GM23338 (cell line): Measurements from ENCODE around the gene STXBP5. TPM values are rescaled to one million over a fixed set of nuclear protein-coding genes. Genes with fewer than 3 reads are reported as not detected.

Experiments
- ATAC-seq: fragments of 200-7000 bp; cut with Tn5 transposase; 3 replicates; pipeline ENCODE4 v1.9.1; 2020
- DNase-seq: peaks from one replicate; pipeline ENCODE4 v3.0.0-alpha.2; 2015; ENCODE audit warnings: low spot score
- H2AFZ ChIP-seq: fragments of 200-600 bp; sonication (generic); 2 replicates; pipeline ENCODE4 v1.8.0; 2016; ENCODE audit warnings: antibody characterized with exemption, mild to moderate bottlenecking, moderate library complexity
- H3F3A ChIP-seq: fragments of 200-600 bp; sonication (generic); replicated peaks from 2 replicates; pipeline ENCODE4 v1.8.0; 2017; ENCODE audit warnings: antibody characterized with exemption, mixed run types, low read depth
- H3K27ac ChIP-seq: fragments of 200-600 bp; sonication (generic); 2 replicates; pipeline ENCODE4 v1.6.1; 2016; ENCODE audit warnings: low read depth
- H3K27me3 ChIP-seq: fragments of 200-600 bp; sonication (generic); 2 replicates; pipeline ENCODE4 v1.8.0; 2016; ENCODE audit warnings: mild to moderate bottlenecking, mixed run types, moderate library complexity; ENCODE audit not compliant: insufficient read depth
- H3K36me3 ChIP-seq: fragments of 200-600 bp; sonication (generic); 2 replicates; pipeline ENCODE4 v1.8.0; 2016; ENCODE audit warnings: mild to moderate bottlenecking; ENCODE audit not compliant: insufficient read depth
- H3K4me1 ChIP-seq: fragments of 200-600 bp; sonication (generic); 2 replicates; pipeline ENCODE4 v1.8.0; 2016; ENCODE audit warnings: mild to moderate bottlenecking, moderate library complexity; ENCODE audit not compliant: insufficient read depth
- H3K4me2 ChIP-seq: fragments of 200-600 bp; sonication (generic); 2 replicates; pipeline ENCODE4 v1.7.1; 2017; ENCODE audit warnings: mixed run types
- H3K4me3 ChIP-seq: fragments of 200-600 bp; sonication (generic); 2 replicates; pipeline ENCODE4 v1.6.1; 2016; ENCODE audit warnings: mixed run types
- H3K79me2 ChIP-seq: fragments of 200-600 bp; sonication (generic); replicated peaks from 2 replicates; pipeline ENCODE4 v1.8.0; 2017; ENCODE audit warnings: mild to moderate bottlenecking; ENCODE audit not compliant: insufficient read depth
- H3K9me2 ChIP-seq: fragments of 200-600 bp; sonication (generic); 2 replicates; pipeline ENCODE4 v1.8.0; 2017; ENCODE audit not compliant: insufficient read depth
- H4K20me1 ChIP-seq: fragments of 200-600 bp; sonication (generic); replicated peaks from 2 replicates; pipeline ENCODE4 v1.8.0; 2017; ENCODE audit warnings: mild to moderate bottlenecking; ENCODE audit not compliant: insufficient read depth
- H3K27ac Mint-ChIP-seq: 2 replicates; pipeline ENCODE4 v1.8.0; 2020; ENCODE audit warnings: inconsistent platforms, mild to moderate bottlenecking, moderate library complexity, mixed read lengths
- H3K27me3 Mint-ChIP-seq: 3 replicates; pipeline ENCODE4 v1.8.0; 2022; ENCODE audit warnings: low read depth, mild to moderate bottlenecking, moderate library complexity, mixed read lengths, inconsistent platforms; ENCODE audit not compliant: insufficient read depth, poor library complexity
- H3K36me3 Mint-ChIP-seq: 3 replicates; pipeline ENCODE4 v1.8.0; 2021; ENCODE audit warnings: low read depth, mild to moderate bottlenecking, inconsistent platforms, moderate library complexity, mixed read lengths
- H3K4me1 Mint-ChIP-seq: 3 replicates; pipeline ENCODE4 v1.8.0; 2020; ENCODE audit warnings: mild to moderate bottlenecking, inconsistent platforms, mixed read lengths
- H3K4me3 Mint-ChIP-seq: 3 replicates; pipeline ENCODE4 v1.8.0; 2021; ENCODE audit warnings: moderate library complexity, mild to moderate bottlenecking, inconsistent platforms, mixed read lengths
- H3K9me3 Mint-ChIP-seq: 3 replicates; pipeline ENCODE4 v1.8.0; 2020; ENCODE audit warnings: moderate library complexity, mild to moderate bottlenecking, inconsistent platforms, mixed read lengths
- CREB1 ChIP-seq: fragments of 250-450 bp; sonication (Bioruptor Pico); IDR thresholded peaks from 2 replicates; pipeline ENCODE4 v1.5.0; 2020; ENCODE audit warnings: low read depth, mild to moderate bottlenecking, moderate library complexity
- ETS1 ChIP-seq: IDR thresholded peaks from 2 replicates; pipeline ENCODE4 v1.6.1; 2016; ENCODE audit warnings: antibody characterized with exemption
- EZH2 ChIP-seq: fragments of 200-600 bp; sonication (generic); IDR thresholded peaks from one replicate; pipeline ENCODE4 v1.8.0; 2017; ENCODE audit warnings: antibody characterized with exemption, mild to moderate bottlenecking, low read depth; ENCODE audit not compliant: unreplicated experiment
- EZH2phosphoT487 ChIP-seq: fragments of 200-600 bp; sonication (generic); IDR thresholded peaks from one replicate; pipeline ENCODE4 v1.8.1; 2018; ENCODE audit warnings: antibody characterized with exemption; ENCODE audit not compliant: unreplicated experiment
- JUNB ChIP-seq: IDR thresholded peaks from one replicate; pipeline ENCODE4 v1.6.1; 2016; ENCODE audit warnings: antibody characterized with exemption; ENCODE audit not compliant: unreplicated experiment
- POLR2AphosphoS5 ChIP-seq: IDR thresholded peaks from 2 replicates; pipeline ENCODE4 v1.6.1; 2016; ENCODE audit warnings: antibody characterized with exemption, low read depth
- REST ChIP-seq: IDR thresholded peaks from one replicate; pipeline ENCODE4 v1.6.1; 2018; ENCODE audit warnings: antibody characterized with exemption; ENCODE audit not compliant: unreplicated experiment
- STAT1 ChIP-seq: IDR thresholded peaks from one replicate; pipeline ENCODE4 v1.6.1; 2016; ENCODE audit warnings: antibody characterized with exemption; ENCODE audit not compliant: unreplicated experiment
- ZNF462 ChIP-seq: fragments of 250-450 bp; sonication (Bioruptor Pico); IDR thresholded peaks from 2 replicates; pipeline ENCODE4 v1.5.0; 2020; ENCODE audit warnings: mild to moderate bottlenecking, moderate library complexity
- polyA plus RNA-seq: library from polyadenylated mRNA; unstranded; fragments of >200 nt; fragmentation: Nextera tagmentation; extraction: Ambion mirVana; gene quantifications from 2 replicates; pipeline ENCODE4 v1.2.1, GENCODE V29; 2016
- total RNA-seq: library from RNA; depleted of rRNA; stranded (reverse); fragments of >200 nt; shearing (Covaris generic); gene quantifications from 2 replicates; pipeline ENCODE4 v1.2.3, GENCODE V29; 2014

STXBP5 gene
- total and polyA plus RNA-seq, 2 experiments from 2014 or later = 3.9 to 17.8 TPM

- Mint-ChIP-seq H3K4me3 (no peak overlapping the region), H3K9me3 (no peaks in the 10 kb centered on the region), H3K36me3 (no peaks in the 10 kb centered on the region), H3K27ac (no peak overlapping the region), H3K4me1 (peaks cover 15% of the 10 kb centered on the region; the same call in 2 of the 3 replicates), H3K27me3 (peaks cover 2% of the 10 kb centered on the region)
- no peaks in the 10 kb centered on the region for H4K20me1 ChIP-seq
- no peak overlapping the region for H3K4me3 ChIP-seq
- no peaks in the 10 kb centered on the region for H3K79me2 ChIP-seq
- H3K4me2 ChIP-seq = no peak overlapping the region
- no peaks in the 10 kb centered on the region for H3F3A ChIP-seq
- no peak for TF ChIP-seq POLR2AphosphoS5
- no peak for TF ChIP-seq STAT1
- TF ChIP-seq CREB1 = no peak
- no peak for TF ChIP-seq EZH2
- no peak for TF ChIP-seq EZH2phosphoT487
- TF ChIP-seq JUNB = no peak
- ATAC-seq (no peak), DNase-seq (no peak)
- H3K4me1 ChIP-seq = peaks cover 9% of the 10 kb centered on the region; the same call in 1 of the 2 replicates
- no peaks in the 10 kb centered on the region for H3K27me3 ChIP-seq
- no peaks in the 10 kb centered on the region for H3K9me2 ChIP-seq
- no peak overlapping the region for H2AFZ ChIP-seq
- no peaks in the 10 kb centered on the region for H3K36me3 ChIP-seq
- no peak overlapping the region for H3K27ac ChIP-seq
Measured at GRCh38 chr6:147173140-147173539, 31.1 kb upstream of the STXBP5 start.

GRCh38 chr6:147173675-147174308 is 30.4 kb upstream of the STXBP5 start:
- Mint-ChIP-seq H3K27me3 (peaks cover 2% of the 10 kb centered on the region), H3K27ac (no peak overlapping the region), H3K4me3 (no peak overlapping the region), H3K9me3 (no peaks in the 10 kb centered on the region), H3K4me1 (peaks cover 15% of the 10 kb centered on the region; the same call in 2 of the 3 replicates), H3K36me3 (no peaks in the 10 kb centered on the region)
- Histone ChIP-seq H3K4me1 (peaks cover 9% of the 10 kb centered on the region; the same call in 1 of the 2 replicates), H4K20me1 (no peaks in the 10 kb centered on the region), H3K79me2 (no peaks in the 10 kb centered on the region), H3K4me2 (no peak overlapping the region), H3K36me3 (no peaks in the 10 kb centered on the region), H3K27ac (no peak overlapping the region), H3F3A (no peaks in the 10 kb centered on the region), H3K27me3 (no peaks in the 10 kb centered on the region), H3K4me3 (no peak overlapping the region), H3K9me2 (no peaks in the 10 kb centered on the region), H2AFZ (no peak overlapping the region)
- no peak for DNase-seq
- no peak for ATAC-seq
- TF ChIP-seq POLR2AphosphoS5 = no peak
- TF ChIP-seq REST = no peak
- TF ChIP-seq ZNF462 (CRISPR knock-in tag) = no peak
- TF ChIP-seq STAT1 = no peak
- no peak for TF ChIP-seq ETS1
